Measurements from ENCODE around the gene CBFA2T2.

The CBFA2T2 gene

DNA sequence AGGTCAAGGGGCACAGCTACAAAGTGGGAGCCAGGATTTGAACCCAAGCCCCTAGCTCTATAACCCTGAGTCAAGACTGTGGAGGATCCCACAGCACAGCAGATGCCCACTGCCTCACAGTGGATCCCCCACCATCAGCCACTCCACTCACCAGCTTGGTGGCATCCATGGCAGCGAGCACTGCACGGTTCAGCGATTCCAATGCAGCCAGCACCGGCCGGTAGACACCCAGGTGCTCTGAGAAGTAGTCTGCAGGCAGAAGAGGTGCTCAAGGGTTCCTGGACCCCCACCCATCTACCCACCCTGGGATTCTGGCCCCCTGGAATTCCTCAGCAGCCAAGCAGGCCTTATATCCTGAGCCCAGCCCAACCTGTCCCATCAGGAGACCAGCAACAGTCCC is 179.3 kb downstream of the CBFA2T2 start:
- H3K4me3 ChIP-seq (ENCODE audit: low read length), result no peak overlapping the region
- TF ChIP-seq, protein P1, sequence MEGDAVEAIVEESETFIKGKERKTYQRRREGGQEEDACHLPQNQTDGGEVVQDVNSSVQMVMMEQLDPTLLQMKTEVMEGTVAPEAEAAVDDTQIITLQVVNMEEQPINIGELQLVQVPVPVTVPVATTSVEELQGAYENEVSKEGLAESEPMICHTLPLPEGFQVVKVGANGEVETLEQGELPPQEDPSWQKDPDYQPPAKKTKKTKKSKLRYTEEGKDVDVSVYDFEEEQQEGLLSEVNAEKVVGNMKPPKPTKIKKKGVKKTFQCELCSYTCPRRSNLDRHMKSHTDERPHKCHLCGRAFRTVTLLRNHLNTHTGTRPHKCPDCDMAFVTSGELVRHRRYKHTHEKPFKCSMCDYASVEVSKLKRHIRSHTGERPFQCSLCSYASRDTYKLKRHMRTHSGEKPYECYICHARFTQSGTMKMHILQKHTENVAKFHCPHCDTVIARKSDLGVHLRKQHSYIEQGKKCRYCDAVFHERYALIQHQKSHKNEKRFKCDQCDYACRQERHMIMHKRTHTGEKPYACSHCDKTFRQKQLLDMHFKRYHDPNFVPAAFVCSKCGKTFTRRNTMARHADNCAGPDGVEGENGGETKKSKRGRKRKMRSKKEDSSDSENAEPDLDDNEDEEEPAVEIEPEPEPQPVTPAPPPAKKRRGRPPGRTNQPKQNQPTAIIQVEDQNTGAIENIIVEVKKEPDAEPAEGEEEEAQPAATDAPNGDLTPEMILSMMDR (conservative IDR thresholded peaks at IDR 0.05; ENCODE audit: low read depth, low read length), result no peak
- no peak for DNase-seq (ENCODE audit: low read depth)

DNA sequence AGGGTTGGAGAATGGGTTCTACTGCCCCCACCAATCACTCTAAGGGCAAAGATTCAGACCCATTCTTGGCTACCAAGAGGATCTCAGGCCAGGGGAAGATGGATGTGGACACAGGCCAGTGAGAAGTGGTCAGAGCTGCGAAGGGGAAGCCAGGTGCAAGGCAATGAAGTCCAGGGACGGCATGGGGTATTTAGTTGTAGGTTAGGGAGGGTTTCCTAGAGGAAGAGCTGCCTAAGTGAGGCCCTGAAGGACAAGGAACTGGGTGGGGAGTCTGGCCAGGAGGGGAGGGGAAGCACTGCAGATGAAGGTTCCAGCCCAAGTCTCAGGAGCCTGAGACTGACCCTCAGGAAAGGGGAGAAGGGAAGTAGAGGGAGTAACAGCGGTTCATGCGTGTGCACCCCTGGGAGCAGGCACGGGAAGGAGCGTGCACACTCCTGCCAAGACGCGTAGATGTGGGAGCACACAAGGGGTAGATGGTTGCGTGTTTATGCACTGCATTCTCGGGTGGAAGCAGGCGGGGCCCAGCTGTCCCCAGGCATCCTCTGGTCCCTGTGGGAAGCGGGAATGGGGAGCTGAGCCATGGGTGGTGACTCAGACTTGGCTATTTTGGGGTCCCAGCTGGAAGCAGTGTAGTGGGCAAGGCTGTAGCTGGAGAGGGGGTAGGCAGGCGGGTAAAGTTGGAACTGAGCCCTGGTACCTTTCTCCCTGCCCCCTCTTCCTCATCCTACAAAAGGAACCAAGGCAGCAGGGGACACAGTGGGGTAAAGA is 180.2 kb downstream of the CBFA2T2 start:
- TF ChIP-seq, protein P1 (conservative IDR thresholded peaks at IDR 0.05; ENCODE audit: low read depth, low read length), result no peak
- DNase-seq (ENCODE audit: low read depth), result no peak
- no peak overlapping the region for H3K4me3 ChIP-seq (ENCODE audit: low read length)

DNA sequence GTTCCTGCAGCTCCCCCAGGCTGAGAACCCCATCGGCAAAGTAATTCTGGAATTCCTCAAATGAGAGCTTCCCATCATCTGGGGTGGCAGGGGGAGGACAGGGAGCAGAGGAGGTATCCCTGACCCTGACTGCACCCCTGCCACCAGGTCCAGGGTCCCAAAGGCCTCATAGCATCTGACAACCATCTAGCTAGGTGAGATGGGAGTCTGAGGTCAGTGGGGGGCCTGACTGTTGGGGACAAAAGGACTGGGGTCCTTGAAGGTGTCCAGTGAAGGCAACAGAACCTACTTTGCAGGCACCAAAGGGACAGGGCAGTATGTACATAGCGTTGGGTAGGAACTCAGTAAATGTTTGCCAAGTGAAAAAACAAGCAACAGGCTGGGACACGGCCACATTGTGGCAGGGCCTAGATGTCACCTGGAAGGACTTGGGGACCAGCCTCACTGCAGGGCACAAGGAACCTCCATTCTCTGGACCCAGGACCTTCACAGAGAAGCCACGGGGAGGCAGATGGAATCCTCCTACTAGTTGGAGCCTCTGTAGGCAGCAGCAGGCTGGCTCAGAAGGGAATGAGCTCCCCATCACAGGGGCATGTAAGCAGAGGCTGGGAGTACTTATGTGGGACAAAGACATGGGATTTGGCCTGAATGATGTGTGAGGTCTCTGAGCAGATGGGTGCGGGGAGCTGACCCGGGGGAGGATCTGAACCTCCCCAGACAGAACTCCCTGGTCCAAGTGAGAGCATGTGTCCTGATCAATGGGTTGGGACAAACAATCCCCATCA is 181.0 kb downstream of the CBFA2T2 start:
- TF ChIP-seq, protein P1 (conservative IDR thresholded peaks at IDR 0.05; ENCODE audit: low read depth, low read length), result no peak
- no peak for DNase-seq (ENCODE audit: low read depth)
- no peak overlapping the region for H3K4me3 ChIP-seq (ENCODE audit: low read length)

DNA sequence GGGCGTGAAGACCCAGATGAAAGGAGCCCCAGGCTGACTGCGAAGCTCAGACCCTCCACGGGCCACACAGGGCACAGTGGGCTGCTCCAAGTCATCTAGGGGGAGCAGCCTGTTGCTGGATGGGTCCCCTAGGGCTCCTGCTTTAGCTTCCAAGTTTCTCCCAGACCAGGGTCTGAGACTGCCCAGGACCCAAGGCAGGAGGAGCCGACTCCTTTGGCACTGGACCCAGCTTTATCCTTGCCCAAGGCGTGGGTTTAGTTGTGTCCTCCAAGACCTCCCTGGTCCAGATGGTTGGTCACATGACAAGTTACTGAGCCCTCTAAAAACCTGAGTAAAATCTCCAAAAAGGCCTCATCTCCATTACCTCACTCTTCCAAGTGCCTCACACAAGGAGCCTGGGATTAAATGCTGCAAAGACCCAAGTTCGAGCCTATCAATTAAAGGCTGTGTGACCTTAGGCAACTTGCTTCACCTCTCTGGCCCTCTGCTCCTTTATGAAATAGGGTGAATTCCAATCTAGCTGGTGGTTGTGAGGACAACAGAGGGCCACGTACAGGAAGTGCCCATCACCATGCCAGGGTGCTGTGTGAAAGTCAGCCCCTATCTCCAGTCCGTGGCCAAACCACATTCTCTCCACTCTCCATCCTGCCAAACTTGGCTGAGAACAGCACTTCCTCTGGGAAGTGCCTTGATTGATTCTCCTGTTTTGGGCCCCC is 181.8 kb downstream of the CBFA2T2 start:
- DNase-seq (ENCODE audit: low read depth), result no peak

DNA sequence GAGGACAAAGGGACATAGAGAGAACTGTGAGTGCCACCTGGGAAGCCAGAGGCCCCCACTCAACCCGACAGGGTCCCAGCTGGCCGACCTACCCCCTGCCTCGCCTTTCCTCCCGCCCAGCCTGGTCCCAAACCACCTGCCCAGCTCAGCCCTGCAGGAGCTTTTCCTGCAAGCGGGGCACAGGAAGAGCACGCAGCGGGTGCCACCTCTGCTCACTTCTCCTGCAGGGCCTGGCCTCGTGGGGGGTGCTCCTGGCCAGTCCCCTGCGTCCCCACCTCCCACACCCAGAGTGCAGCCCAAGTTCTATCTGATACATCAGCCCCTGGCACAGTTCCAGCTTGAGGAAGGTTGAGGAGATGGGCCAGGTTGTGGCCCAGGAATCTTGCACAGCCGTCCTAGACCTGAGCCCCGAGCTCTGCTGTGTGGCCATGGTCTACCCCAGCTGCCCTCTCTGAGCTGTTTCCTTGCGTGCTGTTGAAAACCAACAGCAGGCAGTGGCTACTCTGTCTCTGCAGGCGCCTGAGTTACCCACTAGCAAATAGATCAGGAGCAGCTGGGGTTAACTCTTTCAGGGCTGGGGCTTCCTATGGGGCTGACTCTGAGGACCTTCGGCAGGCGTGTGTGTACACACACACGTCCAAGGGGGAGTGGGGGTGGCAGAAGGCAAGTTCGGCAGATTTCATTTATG is 182.7 kb downstream of the CBFA2T2 start:
- DNase-seq (ENCODE audit: low read depth), result no peak
- H3K4me3 ChIP-seq (ENCODE audit: low read length), result peak overlapping the region; percentile 80
- TF ChIP-seq, protein P1 (conservative IDR thresholded peaks at IDR 0.05; ENCODE audit: low read depth, low read length), result no peak

More for the DNA sequence above, 181.8 kb downstream of the CBFA2T2 start:
- no peak overlapping the region for H3K4me3 ChIP-seq (ENCODE audit: low read length)
- TF ChIP-seq, protein P1 (conservative IDR thresholded peaks at IDR 0.05; ENCODE audit: low read depth, low read length), result no peak

DNA sequence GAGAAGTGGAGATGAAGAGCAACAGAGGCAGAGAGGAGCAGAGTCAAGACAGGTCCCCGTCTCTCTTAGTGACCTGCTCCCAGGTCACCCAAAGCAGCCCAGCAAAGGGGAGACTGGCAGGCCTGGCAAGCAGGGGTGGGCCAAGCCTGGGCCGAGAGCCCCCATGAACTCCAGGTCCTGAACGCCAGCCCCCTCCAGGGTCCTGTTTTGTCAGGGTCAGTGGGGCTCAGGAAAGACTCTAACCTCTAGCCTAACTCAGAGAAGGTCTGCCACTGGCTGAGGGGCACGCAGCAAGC is 183.2 kb downstream of the CBFA2T2 start:
- no peak for DNase-seq (ENCODE audit: low read depth)
- peak overlapping the region; percentile 80 for H3K4me3 ChIP-seq (ENCODE audit: low read length)
- TF ChIP-seq, protein P1 (conservative IDR thresholded peaks at IDR 0.05; ENCODE audit: low read depth, low read length), result no peak

All from retinal pigment epithelial cell (primary cell).